SU-DHL-6 (cell line): Measurements from ENCODE around the gene COL26A1.

Experiments used
- CTCF ChIP-seq: fragments of 200-600 bp; sonication (generic); IDR thresholded peaks from one replicate; pipeline ENCODE4 v1.5.1; 2017; ENCODE audit warnings: antibody characterized with exemption, mild to moderate bottlenecking, low read length, moderate library complexity; ENCODE audit not compliant: insufficient read depth, poor library complexity, severe bottlenecking
- EZH2phosphoT487 ChIP-seq: fragments of 200-600 bp; sonication (generic), shearing (Covaris generic); conservative IDR thresholded peaks from 2 replicates; pipeline ENCODE4 v1.6.1; 2018; ENCODE audit warnings: mild to moderate bottlenecking, antibody characterized with exemption, low read length, moderate library complexity, mixed read lengths

DNA sequence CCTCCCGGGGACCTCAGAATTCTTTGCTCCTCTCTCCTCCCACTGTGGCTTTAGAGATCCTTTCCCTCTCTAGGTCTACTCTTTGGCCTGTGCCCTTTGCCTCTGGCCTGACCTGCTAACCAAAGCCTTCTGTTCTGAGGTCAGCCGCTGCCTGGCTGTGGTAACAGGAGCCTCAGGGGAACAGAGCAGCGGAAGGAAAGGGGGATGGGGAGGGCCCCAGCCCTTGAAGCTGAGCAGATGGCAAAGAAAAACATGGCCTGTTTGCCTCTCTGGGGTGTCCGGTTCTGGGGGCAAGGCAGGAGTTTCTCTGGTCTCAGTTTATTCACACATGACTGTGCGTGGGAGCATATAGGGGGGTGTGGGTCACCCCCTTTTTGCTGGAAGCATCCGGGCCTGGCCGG is 28.2 kb downstream of the COL26A1 start:
- TF ChIP-seq CTCF (no peak), EZH2phosphoT487 (no peak)
